Measurements from ENCODE around the gene KAT6B.

GRCh38 chr10:75029857-75030256, 203.5 kb downstream of the KAT6B start:
- TF ChIP-seq POLR2A (IDR thresholded peaks at IDR 0.05): no peak
- no peak for TF ChIP-seq CTCF (IDR thresholded peaks at IDR 0.05)

Measured in prostate gland (tissue), 2 donors.